Skeletal muscle tissue (tissue), 4 donors: ENCODE results near the gene PRKAB1. TPM values are rescaled to one million over a fixed set of nuclear protein-coding genes. Genes with fewer than 3 reads are reported as not detected.

Experiments
- H3K27ac ChIP-seq: one replicate; pipeline ENCODE4 v1.7.0; 2013; ENCODE audit warnings: mild to moderate bottlenecking, low read depth, low read length, inconsistent platforms
- H3K27me3 ChIP-seq, 3 donors: one replicate each; pipeline ENCODE4 v1.7.0; 2013; ENCODE audit warnings: low read length in 3 of 3; ENCODE audit not compliant: control insufficient read depth in 3 of 3, insufficient read depth in 3 of 3
- H3K36me3 ChIP-seq, 3 donors: one replicate each; pipeline ENCODE4 v1.7.0; 2013; ENCODE audit warnings: low read length in 3 of 3; ENCODE audit not compliant: control insufficient read depth in 3 of 3, insufficient read depth in 3 of 3
- H3K4me1 ChIP-seq, 3 donors: one replicate each; pipeline ENCODE4 v1.7.0; 2013; ENCODE audit warnings: low read length in 3 of 3, mild to moderate bottlenecking in 3 of 3; ENCODE audit not compliant: control insufficient read depth in 3 of 3, insufficient read depth in 3 of 3
- H3K4me3 ChIP-seq, 3 donors: one replicate each; pipeline ENCODE4 v1.7.0; 2013; ENCODE audit warnings: low read length in 3 of 3
- H3K9ac ChIP-seq, 3 donors: one replicate each; pipeline ENCODE4 v1.7.0; 2013; ENCODE audit warnings: low read length in 3 of 3, mild to moderate bottlenecking in 3 of 3, moderate library complexity in 2 of 3, low read depth in 1 of 3
- H3K9me3 ChIP-seq, 3 donors: one replicate each; pipeline ENCODE4 v1.7.0; 2013; ENCODE audit warnings: low read length in 3 of 3; ENCODE audit not compliant: control insufficient read depth in 3 of 3
- total RNA-seq: library from RNA; depleted of rRNA; stranded (reverse); fragments of >200 nt; gene quantifications from one replicate; pipeline ENCODE4 v1.2.3, GENCODE V29; 2014
- donor health status: Osteomylitis.

PRKAB1 gene
- total RNA-seq, 1 donor from 2014 or later: 12.5 TPM

DNA sequence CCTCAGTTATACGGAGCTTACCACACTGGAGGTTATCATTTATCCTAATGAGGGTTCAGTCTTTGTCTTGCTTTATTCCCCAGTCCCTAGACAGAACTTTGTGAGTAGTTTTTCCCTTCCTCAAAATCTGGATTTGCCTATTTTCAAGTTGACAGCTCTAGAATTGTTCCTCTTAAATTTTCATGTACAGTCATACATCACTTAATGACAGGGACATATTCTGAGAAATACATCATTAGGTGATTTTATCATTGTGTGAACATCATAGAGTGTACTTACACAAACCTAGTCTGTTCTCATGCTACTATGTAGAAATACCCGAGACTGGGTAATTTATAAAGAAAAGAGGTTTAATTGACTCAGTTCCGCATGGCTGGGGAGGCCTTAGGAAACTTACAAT is 3.1 kb downstream of the PRKAB1 start:
- Histone ChIP-seq H3K36me3 (peaks cover 33 to 53% (median 48%) of the 10 kb centered on the region in 3 donors), H3K4me3 (no peak overlapping the region), H3K9me3 (no peaks in the 10 kb centered on the region), H3K9ac (no peak overlapping the region), H3K27me3 (no peaks in the 10 kb centered on the region), H3K4me1 (peaks cover 25 to 46% (median 44%) of the 10 kb centered on the region in 3 donors), H3K27ac (no peak overlapping the region)

DNA sequence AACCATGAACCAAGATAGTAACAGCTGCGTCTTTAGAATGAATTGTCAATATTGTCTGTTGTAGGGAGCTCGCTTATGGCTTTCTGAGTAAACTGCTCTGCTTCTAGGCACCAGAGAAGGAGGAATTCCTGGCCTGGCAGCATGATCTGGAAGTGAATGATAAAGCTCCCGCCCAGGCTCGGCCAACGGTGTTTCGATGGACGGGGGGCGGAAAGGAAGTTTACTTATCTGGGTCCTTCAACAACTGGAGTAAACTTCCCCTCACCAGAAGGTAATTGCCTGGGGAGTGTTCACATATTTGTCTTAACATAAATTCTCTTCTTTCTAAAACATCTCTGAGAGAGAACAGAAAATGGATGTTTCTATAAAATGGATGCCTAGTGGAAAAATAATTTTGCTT is 4.3 kb downstream of the PRKAB1 start:
- no peak overlapping the region for H3K9ac ChIP-seq
- H3K4me1 ChIP-seq: peaks cover 22 to 41% (median 40%) of the 10 kb centered on the region in 3 donors
- no peak overlapping the region for H3K4me3 ChIP-seq
- no peaks in the 10 kb centered on the region for H3K9me3 ChIP-seq
- H3K36me3 ChIP-seq: peaks cover 44 to 64% (median 60%) of the 10 kb centered on the region in 3 donors
- H3K27me3 ChIP-seq: no peaks in the 10 kb centered on the region
- H3K27ac ChIP-seq: no peak overlapping the region

DNA sequence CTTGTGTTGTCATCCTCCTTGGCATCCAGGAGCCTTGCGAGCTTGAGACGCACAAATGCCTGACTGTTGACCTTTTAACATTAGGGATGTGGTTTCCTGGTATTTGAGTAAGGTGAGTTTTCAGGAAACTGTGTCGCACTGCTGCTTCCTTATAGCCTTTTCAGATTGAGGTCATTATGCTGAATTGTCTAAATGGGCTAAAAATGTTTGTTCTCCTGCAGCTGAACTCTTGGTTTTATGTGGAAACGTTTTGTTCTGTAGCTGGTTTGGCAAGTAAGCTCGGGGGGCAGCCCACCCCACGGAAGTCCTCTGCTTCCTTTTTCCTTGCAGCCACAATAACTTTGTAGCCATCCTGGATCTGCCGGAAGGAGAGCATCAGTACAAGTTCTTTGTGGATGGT is 5.7 kb downstream of the PRKAB1 start:
- no peak overlapping the region for H3K4me3 ChIP-seq
- H3K36me3 ChIP-seq: peaks cover 56 to 77% (median 71%) of the 10 kb centered on the region in 3 donors
- no peaks in the 10 kb centered on the region for H3K27me3 ChIP-seq
- H3K9me3 ChIP-seq: no peaks in the 10 kb centered on the region
- H3K27ac ChIP-seq: peak overlapping the region; percentile 61
- peaks cover 17 to 38% (median 30%) of the 10 kb centered on the region in 3 donors for H3K4me1 ChIP-seq
- no peak overlapping the region for H3K9ac ChIP-seq

DNA sequence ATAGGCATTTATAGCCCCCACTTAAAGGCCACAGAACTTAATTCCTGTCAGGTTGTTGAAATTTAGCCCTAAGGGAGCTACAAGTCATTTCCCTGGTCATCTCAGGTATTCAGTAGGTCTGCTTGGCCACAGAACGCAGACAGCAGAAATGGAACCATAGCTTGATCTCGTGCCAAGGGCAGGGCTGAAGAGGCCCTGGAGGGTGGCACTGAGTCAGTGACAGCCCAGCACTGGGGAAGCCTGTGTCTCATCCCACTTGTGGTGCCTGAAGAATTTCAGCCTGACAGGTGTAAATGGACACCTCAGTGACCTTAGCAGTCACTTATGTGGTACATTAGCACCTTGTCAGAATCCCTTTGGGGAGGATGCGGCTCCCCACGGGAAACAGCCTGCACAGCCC is 6.6 kb downstream of the PRKAB1 start:
- Histone ChIP-seq H3K27me3 (no peaks in the 10 kb centered on the region), H3K9ac (no peak overlapping the region), H3K9me3 (no peaks in the 10 kb centered on the region), H3K27ac (no peak overlapping the region), H3K4me3 (no peak overlapping the region), H3K36me3 (peaks cover 65 to 86% (median 80%) of the 10 kb centered on the region in 3 donors), H3K4me1 (peaks cover 16 to 37% (median 27%) of the 10 kb centered on the region in 3 donors)

DNA sequence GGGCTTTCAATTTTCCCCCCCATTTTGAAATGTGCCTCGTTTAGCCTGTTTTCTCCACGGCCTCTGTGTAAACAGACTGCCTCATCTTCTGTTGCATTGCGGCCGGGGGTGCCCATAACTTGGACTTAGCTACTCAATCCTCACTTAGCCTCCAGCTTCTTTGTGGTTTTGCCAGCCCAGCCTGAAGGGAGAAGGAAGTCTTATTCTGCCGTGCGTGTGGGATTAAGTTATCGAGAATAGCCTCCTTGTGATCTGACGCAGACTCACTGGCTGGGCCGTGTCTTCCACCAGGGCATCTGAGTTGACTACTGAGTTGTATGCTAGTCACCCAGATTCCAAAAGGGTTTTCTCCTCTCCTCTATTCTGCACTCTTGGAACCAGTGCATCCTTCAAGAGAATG is 8.1 kb downstream of the PRKAB1 start:
- H3K36me3 ChIP-seq: peaks cover 80 to 90% (median 89%) of the 10 kb centered on the region in 3 donors

DNA sequence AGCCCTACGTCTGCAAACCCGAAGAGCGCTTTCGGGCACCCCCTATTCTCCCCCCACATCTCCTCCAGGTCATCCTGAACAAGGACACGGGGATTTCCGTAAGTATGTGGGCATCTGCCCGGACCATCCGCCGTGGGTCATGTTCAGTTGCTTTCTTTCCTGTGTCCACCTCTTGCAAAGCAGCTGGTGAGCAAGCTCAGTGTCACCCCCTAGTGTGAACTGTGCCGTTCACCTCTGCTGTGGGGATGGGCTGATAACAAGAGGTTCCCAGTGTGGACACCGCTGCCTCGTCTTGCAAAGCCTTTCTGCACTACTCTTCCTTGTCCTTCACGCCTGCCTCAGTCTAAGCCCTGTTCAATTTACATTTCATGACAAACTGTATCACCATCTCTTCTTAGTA is 8.6 kb downstream of the PRKAB1 start:
- Histone ChIP-seq H3K9me3 (no peaks in the 10 kb centered on the region), H3K4me3 (no peak overlapping the region), H3K9ac (no peak overlapping the region), H3K27me3 (no peaks in the 10 kb centered on the region), H3K36me3 (peaks cover 84 to 94% (median 92%) of the 10 kb centered on the region in 3 donors), H3K27ac (no peak overlapping the region), H3K4me1 (peaks cover 10 to 28% (median 16%) of the 10 kb centered on the region in 3 donors)

More for the DNA sequence above, 8.1 kb downstream of the PRKAB1 start:
- no peak overlapping the region for H3K4me3 ChIP-seq
- H3K4me1 ChIP-seq: peaks cover 8 to 28% (median 16%) of the 10 kb centered on the region in 3 donors
- H3K27ac ChIP-seq: no peak overlapping the region
- H3K9ac ChIP-seq: no peak overlapping the region
- H3K27me3 ChIP-seq: no peaks in the 10 kb centered on the region
- H3K9me3 ChIP-seq: no peaks in the 10 kb centered on the region

DNA sequence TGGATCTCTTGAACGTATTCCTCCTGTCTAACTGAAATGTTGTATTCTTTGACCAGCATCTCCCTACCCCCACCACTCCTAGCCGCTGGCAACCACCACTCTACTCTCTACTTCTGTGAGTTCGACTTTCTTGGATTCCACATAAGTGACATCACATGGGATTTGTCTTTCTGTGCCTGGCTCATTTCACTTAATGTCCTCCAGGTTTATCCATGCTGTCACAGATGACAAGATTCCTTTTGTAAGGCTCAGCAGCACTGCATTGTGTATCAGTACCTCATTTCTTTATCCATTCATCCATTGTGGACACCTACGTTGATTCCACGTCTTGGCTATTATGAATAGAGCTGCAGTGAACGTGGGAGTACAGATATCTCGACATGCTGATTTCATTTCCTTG is 10.5 kb downstream of the PRKAB1 start:
- H3K27me3 ChIP-seq: no peaks in the 10 kb centered on the region
- no peak overlapping the region for H3K27ac ChIP-seq
- H3K4me1 ChIP-seq: peaks cover 13 to 27% (median 14%) of the 10 kb centered on the region in 3 donors
- no peak overlapping the region for H3K4me3 ChIP-seq
- H3K36me3 ChIP-seq: peaks cover 74 to 84% (median 76%) of the 10 kb centered on the region in 3 donors
- H3K9ac ChIP-seq: no peak overlapping the region
- H3K9me3 ChIP-seq: no peaks in the 10 kb centered on the region

DNA sequence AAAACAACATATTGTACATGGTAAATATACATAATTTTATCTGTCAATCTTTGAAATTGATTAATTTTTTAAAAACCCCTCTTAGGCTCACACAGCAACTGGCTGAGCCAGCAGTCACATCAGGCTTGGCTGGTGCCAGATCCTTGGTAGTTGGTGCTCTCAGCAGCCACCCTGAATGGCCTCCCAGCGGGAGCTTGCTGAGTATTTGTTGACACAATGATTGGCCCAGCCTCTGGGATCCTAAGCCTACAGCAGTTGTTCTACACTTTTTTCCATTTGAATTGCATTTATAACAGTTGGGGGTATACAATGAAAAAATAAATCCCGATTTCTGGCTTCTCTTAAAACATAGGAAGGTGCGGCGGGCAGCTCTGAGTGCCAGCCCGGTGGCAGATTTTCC is 11.1 kb downstream of the PRKAB1 start:
- Histone ChIP-seq H3K9ac (no peak overlapping the region), H3K4me1 (peaks cover 10 to 24% (median 19%) of the 10 kb centered on the region in 3 donors), H3K9me3 (no peaks in the 10 kb centered on the region), H3K4me3 (no peak overlapping the region), H3K27me3 (no peaks in the 10 kb centered on the region), H3K36me3 (peaks cover 70 to 78% (median 70%) of the 10 kb centered on the region in 3 donors), H3K27ac (no peak overlapping the region)

DNA sequence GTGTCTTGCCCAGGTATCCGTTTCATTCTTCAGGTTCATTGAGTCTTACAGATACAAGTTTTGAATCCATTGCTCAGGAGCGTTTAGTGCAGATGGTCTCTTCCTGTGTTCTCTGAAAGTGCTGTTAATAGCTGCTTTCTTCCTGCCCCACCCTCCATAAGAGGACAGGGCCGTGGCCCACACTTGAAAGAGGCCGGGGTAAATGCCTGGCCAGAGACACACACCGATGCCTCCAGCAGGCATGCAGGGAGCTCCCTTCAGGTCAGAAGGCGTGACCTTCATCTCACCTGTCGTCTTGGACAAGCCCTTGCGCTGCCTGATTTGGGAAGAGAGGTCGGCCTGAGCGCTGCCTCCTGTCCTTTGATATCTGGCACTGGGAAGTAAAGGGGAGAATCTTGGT is 11.6 kb downstream of the PRKAB1 start:
- H3K36me3 ChIP-seq: peaks cover 66 to 74% (median 67%) of the 10 kb centered on the region in 3 donors
- H3K4me3 ChIP-seq: no peak overlapping the region
- H3K9me3 ChIP-seq: no peaks in the 10 kb centered on the region

DNA sequence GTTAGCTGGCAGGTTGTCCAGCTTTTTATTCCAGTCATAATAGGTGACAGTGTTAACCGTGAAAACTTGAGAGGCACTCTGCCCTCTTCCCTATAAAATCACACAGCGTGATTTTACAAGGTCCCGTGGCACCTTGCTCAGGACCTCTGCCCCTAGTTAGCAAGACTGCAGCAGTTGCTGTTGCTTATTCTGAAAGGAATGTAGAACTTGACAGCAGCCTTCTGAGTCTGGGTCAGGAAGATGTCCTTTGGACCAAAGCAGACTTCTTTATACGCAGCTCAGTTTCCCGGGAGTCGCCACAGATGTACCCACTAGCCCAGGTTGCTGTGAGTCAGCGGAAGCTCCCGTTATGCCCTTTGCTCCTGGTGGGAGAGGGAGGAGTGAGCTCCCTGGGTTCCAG is 13.2 kb downstream of the PRKAB1 start:
- no peak overlapping the region for H3K9ac ChIP-seq
- peaks cover 3 to 23% (median 22%) of the 10 kb centered on the region in 3 donors for H3K4me1 ChIP-seq
- no peaks in the 10 kb centered on the region for H3K9me3 ChIP-seq
- H3K27me3 ChIP-seq: no peaks in the 10 kb centered on the region
- peaks cover 51 to 58% (median 54%) of the 10 kb centered on the region in 3 donors for H3K36me3 ChIP-seq
- H3K4me3 ChIP-seq: no peak overlapping the region
- no peak overlapping the region for H3K27ac ChIP-seq

More for the DNA sequence above, 11.6 kb downstream of the PRKAB1 start:
- Histone ChIP-seq H3K27ac (no peak overlapping the region), H3K4me1 (peaks cover 6 to 20% (median 20%) of the 10 kb centered on the region in 3 donors), H3K9ac (no peak overlapping the region), H3K27me3 (no peaks in the 10 kb centered on the region)
